GM19193 (cell line): ENCODE results near the gene RNF175.

Experiments used
- POLR2A ChIP-seq: IDR thresholded peaks from 4 replicates; pipeline ENCODE4 v1.6.1; 2011; ENCODE audit not compliant: insufficient read depth, insufficient read length; ENCODE audit errors: extremely low read depth

The RNF175 gene

GRCh38 chr4:153741541-153741940 is 18.3 kb downstream of the RNF175 start:
- no peak for TF ChIP-seq POLR2A

- no peak for TF ChIP-seq POLR2A
These were observed 23.8 kb downstream of the RNF175 start for GRCh38 chr4:153735906-153736461.

GRCh38 chr4:153733751-153734448 is 25.9 kb downstream of the RNF175 start:
- TF ChIP-seq POLR2A = no peak

- no peak for TF ChIP-seq POLR2A
These were observed 28.6 kb downstream of the RNF175 start for GRCh38 chr4:153731239-153731638.

- TF ChIP-seq POLR2A = no peak
These were observed 29.9 kb downstream of the RNF175 start for GRCh38 chr4:153729895-153730294.

GRCh38 chr4:153728660-153729059 is 31.2 kb downstream of the RNF175 start:
- no peak for TF ChIP-seq POLR2A

- TF ChIP-seq POLR2A = no peak
These were observed 31.7 kb downstream of the RNF175 start for GRCh38 chr4:153728151-153728550.

- no peak for TF ChIP-seq POLR2A
These were observed 34.0 kb downstream of the RNF175 start for GRCh38 chr4:153725831-153726154.

- no peak for TF ChIP-seq POLR2A
These were observed 34.5 kb downstream of the RNF175 start for GRCh38 chr4:153725136-153725830.

GRCh38 chr4:153724606-153725005 is 35.2 kb downstream of the RNF175 start:
- TF ChIP-seq POLR2A = no peak

GRCh38 chr4:153722036-153722435 is 37.8 kb downstream of the RNF175 start:
- TF ChIP-seq POLR2A = no peak

GRCh38 chr4:153713866-153714646 is 45.8 kb downstream of the RNF175 start:
- TF ChIP-seq POLR2A = no peak

GRCh38 chr4:153710681-153711080 is 49.1 kb downstream of the RNF175 start:
- TF ChIP-seq POLR2A = no peak

GRCh38 chr4:153706519-153706918 is 53.3 kb downstream of the RNF175 start:
- TF ChIP-seq POLR2A = no peak

GRCh38 chr4:153705743-153706468 is 53.9 kb downstream of the RNF175 start:
- TF ChIP-seq POLR2A = no peak

- TF ChIP-seq POLR2A = no peak
These were observed 55.3 kb downstream of the RNF175 start for GRCh38 chr4:153704522-153704921.

- no peak for TF ChIP-seq POLR2A
These were observed 74.9 kb downstream of the RNF175 start for GRCh38 chr4:153684971-153685371.
